B cell (primary cell): ENCODE results near the gene AP3M1. TPM values are rescaled to one million over a fixed set of nuclear protein-coding genes. Genes with fewer than 3 reads are reported as not detected.

Source experiments
- ATAC-seq: fragments of 200-7000 bp; cut with Tn5 transposase; one replicate; pipeline ENCODE4 v1.10.0; 2021; ENCODE audit warnings: low read depth, mild to moderate bottlenecking, moderate number of reproducible peaks, moderate library complexity
- CTCF ChIA-PET: fragments of 350-600 bp; sonication (Branson Sonifier 250); formaldehyde crosslinking; loops from one replicate; lab custom pipeline; 2021; ENCODE audit warnings: antibody characterized with exemption, inconsistent platforms; lab: Charles Lee
- POLR2A ChIA-PET: fragments of 350-600 bp; sonication (Branson Sonifier 250); formaldehyde crosslinking; loops from one replicate; lab custom pipeline; 2021; ENCODE audit warnings: antibody characterized with exemption; lab: Charles Lee
- DNase-seq: peaks from one replicate; pipeline ENCODE4 v3.0.0; 2013
- H2AFZ ChIP-seq: 2 replicates; pipeline ENCODE4 v1.6.1; 2012; ENCODE audit warnings: mild to moderate bottlenecking, low read depth, low read length; ENCODE audit not compliant: insufficient read depth, poor library complexity, severe bottlenecking
- H3K27ac ChIP-seq, 2 donors: 1 replicate in 1 of 2; 2 replicates in 1 of 2; pipeline ENCODE4 v1.5.1; 2012 to 2013; ENCODE audit warnings: low read length in 2 of 2, mild to moderate bottlenecking in 2 of 2, moderate library complexity in 1 of 2
- H3K27me3 ChIP-seq, 4 experiments: fragments of 200-600 bp in 1 of 4; sonication (generic) in 1 of 4; replicated peaks in 1 of 4; 1 replicate in 2 of 4; 2 replicates in 2 of 4; pipeline versions ENCODE4 v1.6.1 to v1.7.0; 2013 to 2016; ENCODE audit warnings: low read length in 3 of 4, mild to moderate bottlenecking in 2 of 4, mixed read lengths in 1 of 4, moderate library complexity in 1 of 4; ENCODE audit not compliant: insufficient read depth in 4 of 4, control insufficient read depth in 3 of 4; ENCODE audit errors: control extremely low read depth in 1 of 4
- H3K36me3 ChIP-seq, 2 experiments: replicated peaks in 1 of 2; 1 replicate in 1 of 2; 2 replicates in 1 of 2; pipeline versions ENCODE4 v1.6.1 to v1.7.1; 2013; ENCODE audit warnings: low read length in 1 of 2; ENCODE audit not compliant: insufficient read depth in 2 of 2, control insufficient read depth in 1 of 2; ENCODE audit errors: control extremely low read depth in 1 of 2, extremely low read depth in 1 of 2
- H3K4me1 ChIP-seq, 2 donors: fragments of 200-600 bp in 1 of 2; sonication (generic) in 1 of 2; 1 replicate in 1 of 2; 2 replicates in 1 of 2; pipeline versions ENCODE4 v1.5.1 to v1.6.1; 2013 to 2017; ENCODE audit warnings: low read length in 2 of 2; ENCODE audit not compliant: control insufficient read depth in 2 of 2, insufficient read depth in 2 of 2
- H3K4me2 ChIP-seq: replicated peaks from 2 replicates; pipeline ENCODE3; 2012; ENCODE audit warnings: mild to moderate bottlenecking, low read depth, low read length; ENCODE audit not compliant: poor library complexity, severe bottlenecking
- H3K4me3 ChIP-seq, 5 experiments: fragments of 200-600 bp in 1 of 5; sonication (generic) in 1 of 5; 1 replicate in 3 of 5; 2 replicates in 2 of 5; pipeline versions ENCODE4 v1.5.1 to v1.7.0; 2011 to 2016; ENCODE audit warnings: low read length in 4 of 5, mild to moderate bottlenecking in 4 of 5, low read depth in 2 of 5, control low read depth in 1 of 5, moderate library complexity in 1 of 5; ENCODE audit not compliant: insufficient read depth in 1 of 5; ENCODE audit errors: control extremely low read depth in 1 of 5, extremely low read depth in 1 of 5
- H3K79me2 ChIP-seq: fragments of 200-600 bp; sonication (generic); one replicate; pipeline ENCODE4 v1.6.0; 2016; ENCODE audit warnings: low read length; ENCODE audit not compliant: control insufficient read depth, insufficient read depth
- H3K9ac ChIP-seq: fragments of 200-600 bp; sonication (generic); 2 replicates; pipeline ENCODE4 v1.6.1; 2017; ENCODE audit warnings: mild to moderate bottlenecking, low read length, moderate library complexity
- H3K9me3 ChIP-seq, 3 donors: one replicate each; pipeline versions ENCODE4 v1.6.1 to v1.7.1; 2013; ENCODE audit warnings: low read length in 2 of 3; ENCODE audit not compliant: control insufficient read depth in 2 of 3, insufficient read depth in 1 of 3; ENCODE audit errors: control extremely low read depth in 1 of 3
- H4K20me1 ChIP-seq: 2 replicates; pipeline ENCODE4 v1.6.0; 2012; ENCODE audit warnings: mild to moderate bottlenecking, low read length; ENCODE audit not compliant: insufficient read depth, control insufficient read depth, poor library complexity, severe bottlenecking
- H3K27ac Mint-ChIP-seq: one replicate; pipeline ENCODE4 v1.8.0; 2021; ENCODE audit warnings: mixed read lengths
- H3K27me3 Mint-ChIP-seq: one replicate; pipeline ENCODE4 v1.8.0; 2021; ENCODE audit warnings: mixed read lengths
- H3K4me1 Mint-ChIP-seq: one replicate; pipeline ENCODE4 v1.8.0; 2021; ENCODE audit warnings: mixed read lengths
- H3K4me3 Mint-ChIP-seq: one replicate; pipeline ENCODE4 v1.8.0; 2021; ENCODE audit warnings: mixed read lengths
- H3K9me3 Mint-ChIP-seq: one replicate; pipeline ENCODE4 v1.8.0; 2022; ENCODE audit warnings: mixed read lengths; ENCODE audit not compliant: insufficient read depth
- EZH2 ChIP-seq: IDR thresholded peaks from 2 replicates; pipeline ENCODE4 v1.6.1; 2012; ENCODE audit warnings: borderline replicate concordance, low read depth, mild to moderate bottlenecking, moderate library complexity, low read length; ENCODE audit not compliant: insufficient read depth, poor library complexity, severe bottlenecking
- WGBS: methylation state at CpG from one replicate; pipeline ENCODE4 v1.1.5; 2013; ENCODE audit warnings: missing lambda C conversion rate; ENCODE audit not compliant: insufficient coverage; 5-methylcytosine and 5-hydroxymethylcytosine counted together
- intact Hi-C: fragments of 100-400 bp; cut with micrococcal nuclease; formaldehyde crosslinking; loops from one replicate; pipeline ENCODE4 v1.10.0; 2022
- polyA plus RNA-seq: library from polyadenylated mRNA; depleted of rRNA; stranded (reverse); fragments of >200 nt; gene quantifications from 2 replicates; pipeline ENCODE4 v1.2.3, GENCODE V29; 2012
- total RNA-seq, 2 donors: library from RNA; stranded (reverse); fragments of 120-200 nt in 1 of 2; gene quantifications; 1 replicate in 1 of 2; 2 replicates in 1 of 2; pipeline versions ENCODE4 v1.2.3 to v1.2.4, GENCODE V29; 2013 to 2022
- TF ChIP-seq, protein P1 (sequence below): fragments of 200-600 bp; IDR thresholded peaks from one replicate; pipeline ENCODE4 v1.8.0; 2022; ENCODE audit warnings: antibody characterized with exemption, mild to moderate bottlenecking

Gene AP3M1
- total and polyA plus RNA-seq, 2 donors (not counting 1 experiment from before 2014, with no cell fraction given) = 21.6 to 50.4 TPM

GRCh38 chr10:74156919-74157289 lies 6.3 kb upstream of the AP3M1 start:
- H3K9ac ChIP-seq = no peak overlapping the region
- peak overlapping the region; percentile 44 for H3K4me3 Mint-ChIP-seq
- H3K27me3 ChIP-seq = no peaks in the 10 kb centered on the region
- peaks cover 95% of the 10 kb centered on the region for H3K79me2 ChIP-seq
- peaks cover 53 to 62% of the 10 kb centered on the region in 2 donors for H3K4me1 ChIP-seq
- H2AFZ ChIP-seq = no peak overlapping the region
- ChIA-PET CTCF (interaction anchor here (0.7 to 2.9 kb wide), 5 partner anchors 9 to 72 kb away, joined by 3 to 16 read pairs (median 3); no protein-coding TSS in a partner anchor), POLR2A (interaction anchor here (0.5 to 1.3 kb wide), 4 partner anchors 12 to 966 kb away, joined by 3 to 13 read pairs (median 4); no protein-coding TSS in a partner anchor)
- H3K9me3 ChIP-seq = no peaks in the 10 kb centered on the region
- ATAC-seq (peak; percentile 54), DNase-seq (peak; percentile 29)
- TF ChIP-seq, protein P1, sequence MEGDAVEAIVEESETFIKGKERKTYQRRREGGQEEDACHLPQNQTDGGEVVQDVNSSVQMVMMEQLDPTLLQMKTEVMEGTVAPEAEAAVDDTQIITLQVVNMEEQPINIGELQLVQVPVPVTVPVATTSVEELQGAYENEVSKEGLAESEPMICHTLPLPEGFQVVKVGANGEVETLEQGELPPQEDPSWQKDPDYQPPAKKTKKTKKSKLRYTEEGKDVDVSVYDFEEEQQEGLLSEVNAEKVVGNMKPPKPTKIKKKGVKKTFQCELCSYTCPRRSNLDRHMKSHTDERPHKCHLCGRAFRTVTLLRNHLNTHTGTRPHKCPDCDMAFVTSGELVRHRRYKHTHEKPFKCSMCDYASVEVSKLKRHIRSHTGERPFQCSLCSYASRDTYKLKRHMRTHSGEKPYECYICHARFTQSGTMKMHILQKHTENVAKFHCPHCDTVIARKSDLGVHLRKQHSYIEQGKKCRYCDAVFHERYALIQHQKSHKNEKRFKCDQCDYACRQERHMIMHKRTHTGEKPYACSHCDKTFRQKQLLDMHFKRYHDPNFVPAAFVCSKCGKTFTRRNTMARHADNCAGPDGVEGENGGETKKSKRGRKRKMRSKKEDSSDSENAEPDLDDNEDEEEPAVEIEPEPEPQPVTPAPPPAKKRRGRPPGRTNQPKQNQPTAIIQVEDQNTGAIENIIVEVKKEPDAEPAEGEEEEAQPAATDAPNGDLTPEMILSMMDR = no peak
- TF ChIP-seq EZH2 = no peak
- peaks cover 77% of the 10 kb centered on the region for H3K4me1 Mint-ChIP-seq
- H3K4me2 ChIP-seq = peak overlapping the region; percentile 36
- H3K27ac ChIP-seq = peak overlapping the region in 1 of 2 donors; percentile 74
- peaks cover 0 to 6% of the 10 kb centered on the region in 2 experiments for H3K36me3 ChIP-seq
- H3K9me3 Mint-ChIP-seq = no peaks in the 10 kb centered on the region
- intact Hi-C loops = no loop called here
- no CpG with 5 or more reads among the region's 2 CpGs for WGBS
- H3K27ac Mint-ChIP-seq = peak overlapping the region; percentile 72
- no peak overlapping the region for H3K4me3 ChIP-seq
- H3K27me3 Mint-ChIP-seq = no peaks in the 10 kb centered on the region
- no peaks in the 10 kb centered on the region for H4K20me1 ChIP-seq

- Histone ChIP-seq H3K9ac (peak overlapping the region; percentile 96), H3K4me2 (peak overlapping the region; percentile 93), H3K36me3 (peaks cover 0 to 6% of the 10 kb centered on the region in 2 experiments), H3K9me3 (no peaks in the 10 kb centered on the region), H4K20me1 (peaks cover 14% of the 10 kb centered on the region), H3K4me3 (no peak overlapping the region), H3K79me2 (peaks cover 96% of the 10 kb centered on the region), H2AFZ (no peak overlapping the region), H3K27ac (peak overlapping the region in 1 of 2 donors; percentile 32), H3K27me3 (no peaks in the 10 kb centered on the region), H3K4me1 (peaks cover 57 to 61% of the 10 kb centered on the region in 2 donors)
- Mint-ChIP-seq H3K4me1 (peaks cover 57% of the 10 kb centered on the region), H3K9me3 (no peaks in the 10 kb centered on the region), H3K4me3 (peak overlapping the region; percentile 68), H3K27ac (peak overlapping the region; percentile 38), H3K27me3 (no peaks in the 10 kb centered on the region)
- intact Hi-C loops = loop anchor here (5.0 kb wide), 2 partner anchors 156 to 959 kb away; partner anchors contain the start of genes SAMD8 and VCL
- DNase-seq = no peak
- ChIA-PET POLR2A (interaction anchor here (1.1 kb wide), 1 partner anchor 25 kb away, joined by 3 read pairs; no protein-coding TSS in a partner anchor), CTCF (interaction anchor here (1.0 to 1.5 kb wide), 4 partner anchors 11 to 81 kb away, joined by 3 to 5 read pairs (median 3); no protein-coding TSS in a partner anchor)
- TF ChIP-seq, protein P1 = no peak
- TF ChIP-seq EZH2 = no peak
- no CpG with 5 or more reads among the region's 4 CpGs for WGBS
- no peak for ATAC-seq
Observed at GRCh38 chr10:74153676-74154075, 3.0 kb upstream of the AP3M1 start.
